CD14-positive monocyte (primary cell): ENCODE results near the gene SAMHD1. TPM values are rescaled to one million over a fixed set of nuclear protein-coding genes. Genes with fewer than 3 reads are reported as not detected.
"Not testable (repeated sequence)": the region's sequence is repeated elsewhere in the genome, so short reads cannot be mapped to it uniquely, and the experiment has no call there.

Experiments
- DNase-seq, 3 donors: peaks; one replicate each; pipeline ENCODE4 v3.0.0-alpha.2; 2011 to 2022
- H2AFZ ChIP-seq: 2 replicates; pipeline ENCODE4 v1.6.0; 2012; ENCODE audit warnings: mild to moderate bottlenecking, low read depth, low read length, inconsistent platforms; ENCODE audit not compliant: insufficient read depth, poor library complexity, severe bottlenecking
- H3K27ac ChIP-seq, 2 donors: 1 replicate in 1 of 2; 2 replicates in 1 of 2; pipeline ENCODE4 v1.5.1; 2012 to 2013; ENCODE audit warnings: low read length in 2 of 2, control low read depth in 1 of 2, inconsistent platforms in 1 of 2, low read depth in 1 of 2, mild to moderate bottlenecking in 1 of 2
- H3K27me3 ChIP-seq, 2 donors: one replicate each; pipeline versions ENCODE4 v1.6.0 to v1.6.1; 2011 to 2013; ENCODE audit warnings: low read length in 2 of 2; ENCODE audit not compliant: control insufficient read depth in 2 of 2, insufficient read depth in 2 of 2
- H3K36me3 ChIP-seq, 2 donors: replicated peaks in 1 of 2; 1 replicate in 1 of 2; 2 replicates in 1 of 2; pipeline versions ENCODE4 v1.5.1 to v1.6.1; 2012 to 2013; ENCODE audit warnings: low read length in 2 of 2, control low read depth in 1 of 2, inconsistent platforms in 1 of 2, mild to moderate bottlenecking in 1 of 2; ENCODE audit not compliant: insufficient read depth in 2 of 2, control insufficient read depth in 1 of 2
- H3K4me1 ChIP-seq, 2 donors: 1 replicate in 1 of 2; 2 replicates in 1 of 2; pipeline versions ENCODE4 v1.5.1 to v1.6.1; 2012 to 2013; ENCODE audit warnings: low read length in 2 of 2, control low read depth in 1 of 2, inconsistent platforms in 1 of 2, mild to moderate bottlenecking in 1 of 2, moderate library complexity in 1 of 2; ENCODE audit not compliant: insufficient read depth in 2 of 2, control insufficient read depth in 1 of 2
- H3K4me2 ChIP-seq: replicated peaks from 2 replicates; pipeline ENCODE3; 2012; ENCODE audit warnings: low read length, moderate library complexity, mild to moderate bottlenecking; ENCODE audit not compliant: poor library complexity, severe bottlenecking; ENCODE audit errors: extremely low read depth
- H3K4me3 ChIP-seq, 3 experiments: fragments of 200-600 bp in 1 of 3; sonication (generic) in 1 of 3; replicated peaks in 1 of 3; 1 replicate in 2 of 3; 2 replicates in 1 of 3; pipeline ENCODE4 v1.5.1; 2011 to 2013; ENCODE audit warnings: low read length in 3 of 3, mild to moderate bottlenecking in 3 of 3, control low read depth in 2 of 3, low read depth in 2 of 3, inconsistent platforms in 1 of 3, moderate library complexity in 1 of 3
- H3K79me2 ChIP-seq: 2 replicates; pipeline ENCODE4 v1.6.0; 2012; ENCODE audit warnings: mild to moderate bottlenecking, control low read depth, inconsistent platforms, low read length, moderate library complexity; ENCODE audit not compliant: insufficient read depth
- H3K9ac ChIP-seq: 2 replicates; pipeline ENCODE4 v1.6.0; 2017; ENCODE audit warnings: low read length, mild to moderate bottlenecking; ENCODE audit not compliant: insufficient read depth, poor library complexity, severe bottlenecking
- H3K9me3 ChIP-seq, 2 donors: replicated peaks in 1 of 2; 1 replicate in 1 of 2; 2 replicates in 1 of 2; pipeline versions ENCODE4 v1.5.1 to v1.6.1; 2012 to 2013; ENCODE audit warnings: low read length in 2 of 2, control low read depth in 1 of 2; ENCODE audit not compliant: control insufficient read depth in 1 of 2, insufficient read depth in 1 of 2
- H4K20me1 ChIP-seq: 2 replicates; pipeline ENCODE4 v1.6.0; 2012; ENCODE audit warnings: mild to moderate bottlenecking, low read length, control low read depth, moderate library complexity; ENCODE audit not compliant: insufficient read depth
- H3K27ac Mint-ChIP-seq, 7 donors: one replicate each; pipeline ENCODE4 v1.8.0; 2020; ENCODE audit warnings: mild to moderate bottlenecking in 7 of 7, mixed read lengths in 7 of 7, moderate library complexity in 6 of 7, inconsistent platforms in 2 of 7
- H3K27me3 Mint-ChIP-seq, 3 donors: one replicate each; pipeline ENCODE4 v1.8.0; 2021 to 2022; ENCODE audit warnings: low read depth in 3 of 3, mild to moderate bottlenecking in 3 of 3, mixed read lengths in 3 of 3, moderate library complexity in 3 of 3, inconsistent platforms in 1 of 3
- H3K36me3 Mint-ChIP-seq, 2 donors: one replicate each; pipeline ENCODE4 v1.8.0; 2020; ENCODE audit warnings: mixed read lengths in 2 of 2, inconsistent platforms in 1 of 2, mild to moderate bottlenecking in 1 of 2
- H3K4me1 Mint-ChIP-seq: one replicate; pipeline ENCODE4 v1.8.0; 2020; ENCODE audit warnings: mild to moderate bottlenecking, mixed read lengths
- H3K4me3 Mint-ChIP-seq, 2 donors: one replicate each; pipeline ENCODE4 v1.8.0; 2020; ENCODE audit warnings: mild to moderate bottlenecking in 2 of 2, mixed read lengths in 2 of 2, moderate library complexity in 1 of 2
- H3K9me3 Mint-ChIP-seq, 7 donors: one replicate each; pipeline ENCODE4 v1.8.0; 2020 to 2022; ENCODE audit warnings: mixed read lengths in 7 of 7, mild to moderate bottlenecking in 6 of 7, moderate library complexity in 6 of 7, inconsistent platforms in 2 of 7
- WGBS: methylation state at CpG from one replicate; pipeline ENCODE4 v1.1.5; 2013; ENCODE audit warnings: missing lambda C conversion rate; ENCODE audit not compliant: insufficient coverage; 5-methylcytosine and 5-hydroxymethylcytosine counted together
- intact Hi-C, 2 donors: fragments of 100-400 bp; cut with micrococcal nuclease; formaldehyde crosslinking; loops; one replicate each; pipeline versions ENCODE4 v1.15.0 to v1.15.1; 2023
- polyA plus RNA-seq, 3 donors: library from polyadenylated mRNA; depleted of rRNA in 1 of 3; unstranded in 2 of 3; stranded (reverse) in 1 of 3; fragments of 300-500 nt in 2 of 3; fragments of >200 nt in 1 of 3; fragmentation: Illumina TruSeq in 2 of 3; gene quantifications; 1 replicate in 2 of 3; 2 replicates in 1 of 3; pipeline ENCODE4 v1.2.3, GENCODE V29; 2012 to 2021
- TF ChIP-seq, protein P1 (sequence below): fragments of 200-600 bp; IDR thresholded peaks from one replicate; pipeline ENCODE4 v1.8.0; 2022; ENCODE audit warnings: antibody characterized with exemption, mild to moderate bottlenecking

Gene SAMHD1
- polyA plus RNA-seq, 3 donors, result 232 to 796 (median 590) TPM

- Mint-ChIP-seq H3K4me1 (peaks cover 35% of the 10 kb centered on the region), H3K27me3 (peaks cover 0 to 4% (median 0%) of the 10 kb centered on the region in 3 donors), H3K36me3 (peaks cover 0 to 3% of the 10 kb centered on the region in 2 donors), H3K9me3 (peaks cover under 1 to 4% (median 3%) of the 10 kb centered on the region in 7 donors), H3K27ac (peak overlapping the region in 1 of 7 donors; percentile 43), H3K4me3 (no peak overlapping the region)
- WGBS, result 67% methylated on average over 1 of the region's 5 CpGs
- no peak overlapping the region for H3K4me2 ChIP-seq
- no peak overlapping the region for H2AFZ ChIP-seq
- no peaks in the 10 kb centered on the region for H3K79me2 ChIP-seq
- H3K27me3 ChIP-seq, result no peaks in the 10 kb centered on the region
- no peak overlapping the region for H3K27ac ChIP-seq
- no peak overlapping the region for H3K9ac ChIP-seq
- TF ChIP-seq, protein P1, sequence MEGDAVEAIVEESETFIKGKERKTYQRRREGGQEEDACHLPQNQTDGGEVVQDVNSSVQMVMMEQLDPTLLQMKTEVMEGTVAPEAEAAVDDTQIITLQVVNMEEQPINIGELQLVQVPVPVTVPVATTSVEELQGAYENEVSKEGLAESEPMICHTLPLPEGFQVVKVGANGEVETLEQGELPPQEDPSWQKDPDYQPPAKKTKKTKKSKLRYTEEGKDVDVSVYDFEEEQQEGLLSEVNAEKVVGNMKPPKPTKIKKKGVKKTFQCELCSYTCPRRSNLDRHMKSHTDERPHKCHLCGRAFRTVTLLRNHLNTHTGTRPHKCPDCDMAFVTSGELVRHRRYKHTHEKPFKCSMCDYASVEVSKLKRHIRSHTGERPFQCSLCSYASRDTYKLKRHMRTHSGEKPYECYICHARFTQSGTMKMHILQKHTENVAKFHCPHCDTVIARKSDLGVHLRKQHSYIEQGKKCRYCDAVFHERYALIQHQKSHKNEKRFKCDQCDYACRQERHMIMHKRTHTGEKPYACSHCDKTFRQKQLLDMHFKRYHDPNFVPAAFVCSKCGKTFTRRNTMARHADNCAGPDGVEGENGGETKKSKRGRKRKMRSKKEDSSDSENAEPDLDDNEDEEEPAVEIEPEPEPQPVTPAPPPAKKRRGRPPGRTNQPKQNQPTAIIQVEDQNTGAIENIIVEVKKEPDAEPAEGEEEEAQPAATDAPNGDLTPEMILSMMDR, result no peak
- peaks cover 4 to 5% of the 10 kb centered on the region in 2 donors for H3K9me3 ChIP-seq
- intact Hi-C loops, result no loop called here
- H3K36me3 ChIP-seq, result no peaks in the 10 kb centered on the region
- H4K20me1 ChIP-seq, result no peaks in the 10 kb centered on the region
- no peak overlapping the region for H3K4me3 ChIP-seq
- peaks cover 31 to 32% of the 10 kb centered on the region in 2 donors for H3K4me1 ChIP-seq
- DNase-seq, result no peak
These were observed 16.1 kb upstream of the SAMHD1 start for GRCh38 chr20:36967636-36968035.

DNA sequence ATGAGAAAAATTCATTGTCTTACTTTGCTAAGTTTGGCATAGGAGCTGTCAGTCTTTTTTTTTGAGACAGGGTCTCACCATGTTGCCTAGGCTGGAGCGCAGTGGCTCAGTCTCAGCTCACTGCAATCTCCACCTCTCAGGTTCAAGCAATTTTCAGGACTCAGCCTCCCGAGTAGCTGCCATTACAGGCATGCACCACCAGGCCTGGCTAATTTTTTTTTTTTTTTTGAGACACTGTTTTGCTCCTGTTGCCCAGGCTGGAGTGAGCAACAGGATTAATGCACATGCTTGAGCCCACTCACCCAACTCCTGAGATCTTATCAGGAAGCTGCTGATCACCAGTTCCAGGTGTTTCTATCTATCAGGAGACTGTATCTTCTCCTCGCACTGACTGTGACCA is 15.5 kb upstream of the SAMHD1 start:
- H3K36me3 ChIP-seq, H3K27me3 ChIP-seq, H3K79me2 ChIP-seq, H2AFZ ChIP-seq, intact Hi-C loops, H3K4me3 Mint-ChIP-seq, H3K27ac ChIP-seq, H3K4me3 ChIP-seq, DNase-seq, H3K4me2 ChIP-seq, H3K36me3 Mint-ChIP-seq, H3K27me3 Mint-ChIP-seq, H3K9ac ChIP-seq, H4K20me1 ChIP-seq: not testable (repeated sequence)
- Mint-ChIP-seq H3K4me1 (peaks cover 35% of the 10 kb centered on the region), H3K27ac (peak overlapping the region in 1 of 7 donors; percentile 12), H3K9me3 (peaks cover 5 to 10% (median 9%) of the 10 kb centered on the region in 7 donors)
- WGBS, result 100% methylated on average over 2 of the region's 3 CpGs
- peaks cover 11% of the 10 kb centered on the region in 2 donors for H3K9me3 ChIP-seq
- H3K4me1 ChIP-seq, result peaks cover 31 to 32% of the 10 kb centered on the region in 2 donors

GRCh38 chr20:36962354-36962941 is 10.9 kb upstream of the SAMHD1 start:
- H3K4me1 Mint-ChIP-seq, result peaks cover 39% of the 10 kb centered on the region
- H3K27ac Mint-ChIP-seq, result peak overlapping the region in 2 of 7 donors; percentile 30 to 43
- H3K4me2 ChIP-seq, H3K27me3 Mint-ChIP-seq, H3K4me3 Mint-ChIP-seq, H3K9ac ChIP-seq, H3K36me3 Mint-ChIP-seq, H3K27me3 ChIP-seq, DNase-seq, H4K20me1 ChIP-seq, H2AFZ ChIP-seq, H3K27ac ChIP-seq, intact Hi-C loops, H3K4me3 ChIP-seq, H3K79me2 ChIP-seq, H3K36me3 ChIP-seq: not testable (repeated sequence)
- peaks cover 5 to 13% (median 8%) of the 10 kb centered on the region in 7 donors for H3K9me3 Mint-ChIP-seq
- 100% methylated on average over 6 of the region's 9 CpGs for WGBS
- peaks cover 11 to 13% of the 10 kb centered on the region in 2 donors for H3K9me3 ChIP-seq
- peaks cover 36 to 44% of the 10 kb centered on the region in 2 donors for H3K4me1 ChIP-seq
